ENCODE measurements around the gene MAP3K13. TPM values are rescaled to one million over a fixed set of nuclear protein-coding genes. Genes with fewer than 3 reads are reported as not detected.
"Not testable (repeated sequence)": the region's sequence is repeated elsewhere in the genome, so short reads cannot be mapped to it uniquely, and the experiment has no call there.

MAP3K13 gene
- total RNA-seq, 1 donor from 2014 or later: 17.5 TPM

DNA sequence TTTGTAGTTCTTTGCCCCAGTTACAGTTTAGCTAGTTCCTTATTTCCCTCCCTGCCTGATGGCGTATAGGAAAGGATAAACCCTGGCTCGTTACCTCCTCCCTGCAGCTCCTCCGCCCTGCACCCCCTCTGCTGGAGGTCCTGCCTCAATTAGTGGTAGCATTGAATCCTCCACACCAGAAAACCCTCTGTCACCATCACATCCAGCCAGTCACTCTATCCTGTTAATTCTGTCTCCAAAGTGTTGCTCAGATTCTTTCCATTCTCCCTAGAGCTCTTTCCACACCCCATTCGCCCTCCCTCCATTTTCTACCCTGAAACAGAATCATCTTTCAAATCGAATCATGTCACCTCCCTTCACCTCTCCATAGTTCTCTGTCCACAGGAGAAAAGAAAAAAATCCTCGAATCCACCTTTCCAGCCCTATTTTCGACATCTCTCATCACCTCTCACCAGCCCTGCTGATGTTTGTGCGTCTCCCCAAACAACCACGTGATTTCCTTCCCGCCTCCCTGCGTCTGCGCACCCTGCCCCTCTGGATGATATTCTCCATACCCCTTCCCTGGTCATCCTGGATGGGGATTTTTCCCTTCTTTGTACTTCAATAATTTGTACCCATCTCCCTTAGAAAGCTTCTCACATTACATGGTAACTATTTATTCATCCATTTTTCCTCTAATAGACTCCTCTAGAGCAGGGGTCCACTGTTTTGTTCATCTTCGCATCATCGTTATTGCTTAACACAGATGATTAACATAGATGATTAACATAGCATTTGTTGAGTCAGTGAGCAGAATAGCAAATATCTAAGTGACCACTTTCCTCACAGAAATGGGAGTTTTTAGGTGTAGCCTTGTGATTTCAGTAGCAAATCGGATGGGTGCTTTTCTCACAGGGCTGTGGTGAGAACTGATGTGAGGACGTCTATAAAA lies 37.1 kb downstream of the MAP3K13 start:
- no peak for DNase-seq (ENCODE audit: low read depth, low spot score)

DNA sequence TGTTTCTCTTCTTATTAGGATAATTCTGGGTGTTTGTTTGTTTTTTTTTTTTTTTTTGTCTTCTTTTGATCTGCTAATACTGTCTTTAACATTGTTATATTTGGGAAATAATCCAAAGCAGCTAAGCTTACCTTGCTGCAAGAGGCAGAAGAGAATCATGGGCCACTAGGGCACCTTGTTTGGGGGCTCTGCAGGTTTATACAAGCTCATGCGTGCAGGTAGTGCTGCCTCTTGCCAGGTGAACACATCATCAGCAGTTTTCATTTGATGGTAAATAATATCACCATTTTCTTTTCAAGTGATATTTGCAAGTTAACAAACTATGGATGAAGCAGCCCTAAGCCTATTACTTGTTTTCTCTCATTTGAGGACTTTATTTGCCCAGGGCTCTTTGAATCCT lies 37.9 kb downstream of the MAP3K13 start:
- no peak for DNase-seq (ENCODE audit: low read depth, low spot score)

DNA sequence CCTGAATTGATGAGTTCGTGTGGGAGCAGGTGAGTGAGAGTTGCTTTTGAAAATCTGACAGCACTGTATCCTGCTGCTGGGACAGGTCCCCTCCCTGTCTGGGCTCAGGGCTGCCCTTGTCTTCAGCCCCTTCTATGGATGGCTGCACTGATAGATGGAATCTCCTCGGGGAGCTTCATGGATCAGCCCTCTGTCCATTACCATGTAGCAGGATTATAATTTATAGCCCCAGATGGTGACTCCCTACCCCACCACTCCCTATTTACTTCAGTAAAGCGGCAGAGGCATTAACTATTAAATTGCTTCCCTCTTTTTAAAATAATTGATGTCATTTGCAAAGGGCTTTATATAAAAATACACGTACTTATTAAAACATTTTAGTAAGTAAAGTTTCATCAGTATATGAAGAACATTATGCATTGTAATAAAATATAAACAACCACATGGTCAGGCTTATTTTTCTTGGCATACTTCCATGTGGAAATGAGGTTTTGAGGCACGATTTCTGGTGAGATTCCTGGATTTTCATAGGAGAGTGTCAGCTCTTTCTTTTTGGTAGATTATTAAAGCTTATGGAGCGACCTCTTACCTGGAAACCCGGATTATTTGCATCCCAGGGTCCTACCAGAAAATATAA lies 38.5 kb downstream of the MAP3K13 start:
- no peak for DNase-seq (ENCODE audit: low read depth, low spot score)

DNA sequence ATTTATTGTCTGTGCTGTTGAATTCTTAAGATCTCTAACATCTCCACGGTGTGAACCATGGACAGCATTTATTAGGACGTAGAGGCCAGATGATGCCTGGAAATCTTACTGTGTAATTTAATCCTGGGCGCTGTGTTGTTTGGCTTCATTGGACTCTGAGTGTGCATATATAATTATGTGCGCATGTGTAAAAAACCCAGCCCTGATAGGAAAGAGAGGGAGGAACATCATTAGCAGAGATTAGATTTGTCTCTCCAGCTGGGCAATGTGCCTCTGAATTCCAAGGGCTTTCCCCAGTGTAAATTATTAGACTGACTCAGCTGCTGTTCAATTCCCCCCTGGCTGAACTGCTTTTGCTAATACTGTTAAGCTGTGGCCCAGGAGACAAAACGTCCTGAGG lies 39.6 kb downstream of the MAP3K13 start:
- no peak for DNase-seq (ENCODE audit: low read depth, low spot score)

DNA sequence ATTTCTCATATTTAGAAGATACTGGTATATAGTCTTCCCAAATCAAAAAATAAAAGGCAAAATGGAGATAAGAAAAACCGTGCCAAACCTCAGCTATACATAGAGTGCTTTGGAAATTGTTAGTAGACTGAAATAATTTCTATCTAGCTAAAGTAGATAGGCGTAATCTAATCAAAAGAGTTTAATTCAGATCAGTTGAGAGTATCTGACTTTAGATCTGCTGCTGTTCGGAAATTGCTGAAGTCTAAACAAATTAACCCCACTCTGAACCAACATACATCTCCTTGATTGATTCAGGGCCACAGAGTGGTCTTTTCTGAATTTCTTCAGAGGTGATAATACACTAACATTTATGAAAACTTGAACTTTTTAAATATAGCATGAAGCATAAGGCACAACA lies 40.1 kb downstream of the MAP3K13 start:
- DNase-seq (ENCODE audit: low read depth, low spot score): no peak

DNA sequence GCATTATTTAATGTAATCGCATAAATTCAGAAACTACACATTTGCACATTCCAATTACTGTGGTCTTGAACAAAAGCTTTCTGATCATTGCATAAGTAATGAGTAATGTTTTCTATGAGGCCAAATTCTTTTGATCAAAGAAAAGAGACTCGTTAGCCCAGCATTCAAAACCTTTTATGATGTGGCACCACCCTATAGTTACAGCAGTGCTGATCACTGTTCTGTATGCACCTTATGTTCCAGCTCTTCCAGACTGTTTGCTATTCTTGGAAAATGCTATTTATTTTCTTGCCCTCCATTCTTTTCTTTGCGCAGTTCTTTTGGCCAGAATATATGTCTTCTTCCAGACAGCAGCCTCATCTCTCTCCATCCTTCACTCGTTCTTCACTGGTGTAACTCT lies 42.3 kb downstream of the MAP3K13 start:
- no peak for DNase-seq (ENCODE audit: low read depth, low spot score)

DNA sequence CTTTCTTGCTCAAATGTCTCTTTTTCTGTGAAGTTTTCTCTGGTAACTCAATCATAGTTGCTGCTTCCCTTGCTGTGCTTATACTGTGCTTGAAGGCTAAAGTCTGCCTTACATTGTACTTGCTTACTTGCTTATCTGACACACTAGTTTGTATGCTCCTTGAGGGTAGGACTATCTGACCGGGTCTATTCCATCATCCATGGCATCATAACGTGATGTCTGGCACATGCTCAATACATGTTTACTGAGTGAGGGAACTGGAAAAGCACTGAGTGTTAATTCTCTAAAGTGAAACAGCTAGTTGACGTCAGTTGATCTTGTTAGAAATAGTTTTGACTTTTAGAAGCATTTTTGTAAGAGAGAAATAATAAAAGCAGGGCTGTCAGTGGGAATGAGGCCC lies 42.7 kb downstream of the MAP3K13 start:
- DNase-seq (ENCODE audit: low read depth, low spot score): no peak

DNA sequence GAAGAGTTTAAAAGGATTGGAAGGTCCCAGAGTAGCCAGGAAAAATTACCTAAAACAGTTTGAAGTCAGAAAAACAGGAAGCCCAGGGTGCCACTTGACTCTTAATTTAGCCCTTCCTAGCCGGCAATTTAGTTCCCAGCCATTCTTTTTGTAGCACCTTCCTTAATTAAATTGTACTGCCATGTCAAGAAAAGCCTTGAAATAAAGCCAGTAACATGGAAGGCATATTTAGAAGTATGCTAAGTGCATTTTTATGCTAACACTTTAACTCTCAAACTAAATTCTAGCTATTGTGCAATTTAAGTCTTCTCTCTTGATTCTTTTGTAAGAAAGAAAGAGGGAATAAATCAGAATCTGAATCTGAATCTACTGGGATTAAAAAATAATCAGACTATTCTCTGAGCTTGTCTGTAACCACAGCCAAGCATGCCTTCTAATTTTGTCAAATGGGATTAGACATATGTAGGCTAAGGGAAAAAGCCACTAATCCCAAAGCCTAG lies 43.2 kb downstream of the MAP3K13 start:
- no peak for DNase-seq (ENCODE audit: low read depth, low spot score)

DNA sequence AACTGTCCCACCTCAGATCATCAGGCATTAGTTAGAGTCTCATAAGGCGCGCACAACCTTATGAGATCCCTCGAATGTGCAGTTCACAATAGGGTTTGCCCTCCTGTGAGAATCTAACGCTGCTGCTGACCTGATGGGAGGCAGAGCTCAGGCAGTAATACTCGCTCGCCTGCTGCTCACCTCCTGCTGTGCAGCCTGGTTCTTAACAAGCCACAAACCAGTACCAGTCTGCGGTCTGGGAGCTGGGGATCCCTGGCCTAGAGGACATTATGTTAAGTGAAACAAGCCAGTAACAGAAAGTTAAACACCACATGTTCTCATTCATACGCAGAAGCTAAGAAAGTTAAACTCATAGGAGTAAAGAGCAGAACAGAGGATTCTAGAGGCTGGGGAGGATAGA lies 47.0 kb downstream of the MAP3K13 start:
- no peak for DNase-seq (ENCODE audit: low read depth, low spot score)

DNA sequence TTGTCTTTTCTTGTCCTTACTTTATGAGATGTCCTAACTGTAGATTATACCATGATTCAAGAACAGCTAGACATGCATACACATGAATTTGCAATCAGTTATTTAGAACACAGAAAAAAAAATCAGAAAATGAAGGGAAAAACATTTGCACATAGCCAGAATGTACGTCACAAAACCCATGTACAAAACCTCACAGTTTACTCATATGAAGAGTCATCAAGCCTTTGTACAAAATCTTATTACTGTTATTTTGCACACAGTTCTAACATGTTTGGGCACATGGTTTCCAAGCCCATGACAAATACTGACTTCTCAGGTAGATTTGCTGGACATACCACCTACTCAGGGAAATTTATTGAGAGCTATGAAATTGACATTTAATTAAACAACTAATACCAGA lies 48.2 kb downstream of the MAP3K13 start:
- no peak for DNase-seq (ENCODE audit: low read depth, low spot score)

DNA sequence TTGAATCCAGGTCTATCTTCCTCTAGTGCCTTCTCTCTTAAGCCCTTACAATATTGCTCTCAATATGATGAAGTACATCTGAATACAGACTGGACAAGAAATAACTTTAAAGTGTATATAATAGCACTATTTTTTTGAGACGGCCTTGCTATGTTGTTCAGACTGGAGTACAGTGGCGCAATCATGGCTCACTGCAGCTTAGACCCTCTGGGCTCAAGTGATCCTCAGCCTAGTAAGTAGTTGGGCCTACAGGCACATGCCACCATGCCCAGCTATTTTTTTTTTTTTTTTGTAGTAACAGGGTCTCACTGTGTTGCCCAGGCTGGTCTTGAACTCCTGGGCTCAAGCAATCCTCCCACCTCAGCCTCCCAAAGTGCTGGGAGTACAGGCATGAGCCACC lies 53.6 kb downstream of the MAP3K13 start:
- no peak for DNase-seq (ENCODE audit: low read depth, low spot score)

DNA sequence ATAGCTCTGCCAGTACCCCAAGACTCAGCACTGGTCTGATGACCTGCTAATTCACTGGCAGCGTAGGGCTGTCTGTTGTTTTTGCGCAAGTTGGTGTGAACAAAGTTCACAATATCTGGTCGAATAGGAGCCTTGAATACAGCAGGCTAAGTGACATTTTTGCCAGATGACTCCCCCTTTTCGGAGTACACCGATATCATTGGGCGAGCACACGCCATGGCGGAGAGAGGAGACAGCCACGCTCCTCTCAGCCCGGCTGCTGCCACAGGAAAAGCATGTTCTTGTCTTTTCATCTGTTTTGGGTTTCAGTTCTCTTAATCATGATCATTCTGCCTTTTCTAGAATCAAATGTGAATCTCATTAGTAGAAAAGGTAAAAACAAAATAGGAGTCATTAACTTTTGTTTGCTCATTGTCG lies 55.6 kb downstream of the MAP3K13 start:
- DNase-seq (ENCODE audit: low read depth, low spot score): not testable (repeated sequence)

DNA sequence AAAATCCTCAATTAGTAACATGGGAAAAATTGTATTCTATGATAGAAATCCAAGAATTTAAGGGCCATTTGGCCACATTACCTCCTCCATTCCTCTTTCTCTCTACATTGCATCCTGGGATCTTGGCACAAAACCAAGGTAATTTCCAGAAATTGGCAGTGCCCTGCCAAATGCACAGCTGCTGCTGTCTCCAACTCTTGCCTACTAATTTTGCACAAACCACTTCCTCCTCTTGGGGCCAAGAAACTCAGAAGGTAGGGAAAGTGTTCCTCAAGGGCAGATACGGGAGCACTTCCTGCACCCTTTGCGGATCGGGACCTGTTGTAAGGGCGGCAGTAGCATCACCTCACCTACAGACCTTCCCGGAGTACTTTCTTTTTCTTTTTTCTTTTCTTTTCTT lies 57.8 kb downstream of the MAP3K13 start:
- DNase-seq (ENCODE audit: low read depth, low spot score): no peak

DNA sequence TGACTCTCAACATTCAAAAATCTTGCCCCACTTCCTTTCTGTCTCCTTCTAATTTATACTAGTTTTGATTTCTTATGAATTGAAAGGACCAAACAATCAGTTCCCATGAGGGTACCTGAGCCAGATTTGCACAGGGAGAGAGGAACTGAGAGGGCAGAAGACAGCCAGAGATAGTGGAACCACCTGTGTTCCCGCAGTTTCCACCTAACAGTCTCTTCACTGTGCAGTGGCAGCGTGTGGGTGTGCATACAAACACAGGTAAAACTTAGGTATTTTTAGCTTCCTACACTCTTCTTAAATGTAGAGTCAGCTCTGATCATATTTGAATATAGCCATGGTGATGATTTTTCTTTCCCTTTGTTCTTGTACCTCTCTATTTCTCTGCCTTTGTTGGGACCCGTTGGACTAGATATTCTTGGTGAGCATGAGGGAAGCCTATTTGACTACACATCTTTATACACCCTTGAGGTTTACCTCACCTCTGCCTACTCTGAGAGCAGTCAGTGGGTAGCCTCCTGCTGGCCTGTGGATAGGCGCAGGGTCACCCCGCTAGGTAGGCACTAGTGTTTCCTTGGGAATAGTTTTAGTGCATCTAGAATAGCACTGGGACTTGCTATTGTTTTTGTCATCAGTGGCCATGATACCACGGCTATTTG lies 58.8 kb downstream of the MAP3K13 start:
- no peak for DNase-seq (ENCODE audit: low read depth, low spot score)

DNA sequence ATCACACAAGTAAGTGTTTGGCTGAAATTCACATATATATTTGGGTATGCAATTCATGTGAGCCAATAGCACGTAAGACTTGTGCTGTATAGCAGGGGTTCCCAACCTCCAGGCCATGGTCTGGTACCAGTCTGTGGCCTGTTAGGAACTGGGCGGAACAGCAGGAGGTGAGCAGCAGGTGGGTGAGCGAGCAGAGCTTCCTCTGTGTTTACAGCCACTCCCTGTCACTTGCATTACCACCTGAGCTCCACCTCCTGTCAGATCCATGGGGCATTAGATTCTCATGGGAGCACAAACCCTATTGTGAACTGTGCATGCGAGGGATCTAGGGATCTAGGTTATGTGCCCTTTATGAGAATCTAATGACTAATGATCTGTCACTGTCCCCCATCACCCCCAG lies 59.7 kb downstream of the MAP3K13 start:
- no peak for DNase-seq (ENCODE audit: low read depth, low spot score)

DNA sequence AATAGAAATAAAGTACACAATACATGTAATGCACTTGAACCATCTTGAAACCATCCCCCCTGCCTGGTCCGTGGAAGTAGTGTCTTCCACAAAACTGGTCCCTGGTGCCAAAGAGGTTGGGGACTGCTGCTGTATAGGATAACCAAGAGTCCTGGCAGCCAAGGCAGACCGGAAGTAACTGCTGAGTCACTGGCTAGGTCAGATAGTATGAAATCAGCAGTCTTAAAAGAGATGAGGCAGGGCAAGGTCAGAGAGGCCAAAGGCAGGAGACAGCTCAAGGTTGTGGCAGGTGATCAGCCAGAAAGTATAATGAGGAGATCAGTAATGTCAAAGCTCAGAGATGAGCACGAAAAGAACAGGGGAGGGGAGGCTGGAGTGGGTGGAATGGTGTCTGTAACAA lies 60.2 kb downstream of the MAP3K13 start:
- no peak for DNase-seq (ENCODE audit: low read depth, low spot score)

DNA sequence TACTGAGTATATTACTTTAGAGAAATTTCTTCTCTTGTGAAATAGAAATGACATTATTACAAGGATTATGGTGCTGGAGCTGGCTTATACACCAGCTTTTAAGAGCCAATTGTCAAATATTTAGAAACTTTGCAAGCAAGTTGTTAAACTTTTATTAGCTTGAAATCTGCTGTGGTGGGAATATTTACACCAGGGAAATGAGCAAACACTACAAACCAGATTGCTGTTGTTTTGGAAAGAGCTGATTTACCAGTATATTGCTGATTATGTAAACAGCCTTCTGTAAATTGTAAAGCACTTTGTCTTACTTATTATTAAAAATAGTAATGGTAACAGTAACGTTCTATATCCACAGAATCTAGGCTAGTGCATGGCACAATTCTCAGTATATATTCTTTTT lies 61.5 kb downstream of the MAP3K13 start:
- DNase-seq (ENCODE audit: low read depth, low spot score): no peak

DNA sequence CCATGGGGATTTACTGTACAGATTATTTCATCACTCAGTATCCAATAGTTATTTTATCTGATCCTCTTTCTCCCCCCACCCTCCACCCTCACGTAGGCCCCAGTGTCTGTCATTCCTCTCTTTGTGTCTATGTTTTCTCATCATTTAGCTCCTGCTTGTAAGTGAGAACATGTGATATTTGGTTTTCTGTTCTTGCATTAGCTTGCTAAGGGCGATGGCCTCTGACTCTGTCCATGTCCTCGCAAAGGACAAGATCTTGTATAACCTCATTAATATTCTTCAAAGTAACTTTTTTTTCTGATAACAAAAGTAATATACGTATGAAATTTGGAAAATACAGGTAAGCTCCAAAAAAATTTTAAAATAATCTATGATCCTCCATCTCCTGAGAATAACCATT lies 67.4 kb downstream of the MAP3K13 start:
- DNase-seq (ENCODE audit: low read depth, low spot score): no peak

DNA sequence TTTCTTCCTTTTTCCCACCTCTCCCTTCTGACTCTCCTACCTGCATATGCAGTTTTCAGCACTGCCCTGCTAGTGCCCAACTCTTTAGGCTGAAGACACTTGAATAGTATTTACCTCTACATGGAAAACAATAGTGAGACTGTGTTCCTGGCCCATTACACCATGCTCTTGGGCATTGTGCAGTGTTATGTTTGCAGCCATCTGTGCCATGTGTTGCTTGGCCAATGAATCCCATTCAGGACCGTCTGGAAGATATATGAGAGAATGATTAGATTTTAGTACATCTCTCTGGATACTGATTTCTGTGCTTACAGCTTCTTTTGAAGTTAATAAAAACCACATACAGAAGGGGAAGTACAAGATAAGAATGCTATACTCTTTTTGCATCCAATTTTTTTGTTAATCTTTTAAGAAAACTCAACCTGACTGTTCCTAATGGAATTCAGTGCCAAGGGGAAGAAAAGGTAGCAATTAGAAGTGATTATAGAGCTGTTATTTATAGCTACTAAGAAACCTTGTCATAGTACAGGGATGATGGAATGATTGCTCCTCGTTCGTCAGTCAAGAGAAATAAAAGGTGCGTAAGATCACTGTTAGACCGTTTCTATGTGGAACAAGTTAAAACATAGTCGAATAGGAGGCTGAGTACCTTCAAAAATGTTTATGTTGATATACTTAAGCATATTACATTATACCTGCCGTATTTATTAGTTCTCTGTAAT lies 77.0 kb downstream of the MAP3K13 start:
- DNase-seq (ENCODE audit: low read depth, low spot score): no peak

DNA sequence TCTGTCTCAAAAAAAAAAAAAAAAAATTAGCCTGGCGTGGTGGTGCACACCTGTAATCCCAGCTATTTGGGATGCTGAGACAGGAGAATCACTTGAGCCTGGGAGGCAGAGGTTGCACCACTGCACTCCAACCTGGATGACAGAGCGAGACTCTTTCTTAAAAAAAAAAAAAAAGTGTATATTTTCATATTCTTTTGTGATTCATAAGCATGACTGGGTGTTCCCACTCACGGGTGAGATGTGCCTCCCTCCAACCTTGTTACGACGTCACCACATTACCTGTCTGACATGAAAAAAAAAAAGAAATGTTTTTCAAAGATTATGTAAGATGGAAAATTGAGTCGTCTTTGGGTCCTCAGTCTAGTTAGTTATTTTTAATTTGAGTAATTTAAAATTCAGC lies 79.1 kb downstream of the MAP3K13 start:
- DNase-seq (ENCODE audit: low read depth, low spot score): no peak

DNA sequence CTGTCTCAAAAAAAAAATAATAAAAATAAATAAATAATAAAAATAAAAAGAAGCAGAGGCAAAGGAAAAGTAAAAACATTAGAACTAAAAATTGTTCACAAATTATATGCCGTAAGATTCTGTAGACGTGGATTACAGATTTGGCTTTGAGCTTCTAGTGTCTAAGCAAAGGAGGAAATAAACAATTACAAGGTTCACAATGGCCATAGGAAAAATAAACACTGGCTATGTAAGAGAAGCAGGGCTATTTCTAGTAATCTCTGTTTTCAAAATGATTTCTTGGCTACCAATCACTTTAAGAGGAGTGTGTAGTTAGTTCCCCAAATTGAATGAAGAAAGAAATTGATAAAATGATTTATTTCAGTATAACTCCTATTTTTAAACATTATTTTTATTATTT lies 81.4 kb downstream of the MAP3K13 start:
- no peak for DNase-seq (ENCODE audit: low read depth, low spot score)

DNA sequence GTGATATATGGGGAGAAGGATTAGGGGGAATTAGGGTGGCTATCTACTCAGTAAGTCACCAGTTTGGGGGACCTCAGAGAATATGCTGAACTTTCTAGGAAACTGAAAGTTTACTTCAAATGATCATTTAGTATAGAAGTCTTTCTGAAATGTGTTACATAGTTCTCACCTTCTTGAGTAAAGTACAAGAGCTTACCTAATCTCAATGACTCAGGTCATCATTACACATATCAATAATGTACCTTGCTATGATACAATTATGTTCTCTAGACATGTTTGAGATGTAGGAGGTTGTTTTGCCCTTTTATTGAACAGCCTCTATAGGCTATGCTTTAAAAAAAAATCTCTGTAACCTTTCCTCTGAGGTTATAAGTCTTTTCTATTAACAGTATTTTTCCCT lies 85.2 kb downstream of the MAP3K13 start:
- no peak for DNase-seq (ENCODE audit: low read depth, low spot score)

Measured in pulmonary artery endothelial cell (primary cell).